HepG2 (cell line): Measurements from ENCODE around the gene FHIT. TPM values are rescaled to one million over a fixed set of nuclear protein-coding genes. Genes with fewer than 3 reads are reported as not detected.

Experiments used
- ATAC-seq: fragments of 200-7000 bp; cut with Tn5 transposase; 3 replicates; pipeline ENCODE4 v1.9.1; 2020; ENCODE audit warnings: mild to moderate bottlenecking, moderate library complexity
- BruUV-seq: library from RNA; stranded (reverse); fragments of 400-500 nt; replicated peaks from 2 replicates; lab custom pipeline; 2021; lab: Mats Ljungman, UMichigan
- CTCF ChIA-PET: fragments of 300-600 bp; formaldehyde crosslinking; extraction: SDS; loops from one replicate; lab custom pipeline; 2021; ENCODE audit warnings: low total read pairs, inconsistent platforms, low intra/inter-chr PET ratio; lab: Yijun Ruan, JAX
- POLR2A ChIA-PET: fragments of 350-600 bp; sonication (Branson Sonifier 250); formaldehyde crosslinking; loops from one replicate; lab custom pipeline; 2020; ENCODE audit warnings: antibody characterized with exemption, inconsistent platforms; lab: Yijun Ruan, JAX
- DNase-seq: peaks from one replicate; pipeline ENCODE4 v3.0.0-alpha.2; 2015; ENCODE audit warnings: low spot score
- FAIRE-seq: peaks from 3 replicates; lab custom pipeline; 2011; peaks lifted over from hg19 to GRCh38; lab: Jason Lieb, UNC
- H2AFZ ChIP-seq: one replicate; pipeline ENCODE4 v1.6.1; 2011; ENCODE audit warnings: low read length, inconsistent platforms
- H3K27ac ChIP-seq: fragments of 300-600 bp; 3 replicates; pipeline ENCODE4 v1.8.0; 2011; ENCODE audit warnings: mixed run types, mild to moderate bottlenecking, mixed read lengths, low read length, inconsistent platforms; ENCODE audit not compliant: insufficient read depth; ENCODE audit errors: extremely low read length
- H3K27me3 ChIP-seq, 2 experiments: fragments of 200-600 bp in 1 of 2; 2 replicates in 1 of 2; 3 replicates in 1 of 2; pipeline versions ENCODE4 v1.6.0 to v1.8.0; 2011; ENCODE audit warnings: low read length in 2 of 2, mild to moderate bottlenecking in 2 of 2, moderate library complexity in 2 of 2, inconsistent platforms in 1 of 2; ENCODE audit not compliant: insufficient read depth in 2 of 2, control insufficient read depth in 1 of 2
- H3K36me3 ChIP-seq, 2 experiments: fragments of 200-600 bp in 1 of 2; replicated peaks in 1 of 2; 2 replicates in 1 of 2; 3 replicates in 1 of 2; pipeline versions ENCODE4 v1.5.1 to v1.8.0; 2011; ENCODE audit warnings: low read length in 2 of 2, inconsistent platforms in 1 of 2; ENCODE audit not compliant: insufficient read depth in 2 of 2, control insufficient read depth in 1 of 2
- H3K4me1 ChIP-seq: 2 replicates; pipeline ENCODE4 v1.5.1; 2012; ENCODE audit warnings: low read length, inconsistent platforms; ENCODE audit not compliant: insufficient read depth
- H3K4me2 ChIP-seq: 2 replicates; pipeline ENCODE4 v1.6.0; 2011; ENCODE audit warnings: low read depth, low read length, inconsistent platforms
- H3K4me3 ChIP-seq, 3 experiments: fragments of 200-600 bp in 1 of 3; sonication (generic), shearing (Covaris generic) in 1 of 3; replicated peaks in 1 of 3; 2 replicates each; pipeline ENCODE4 v1.5.1; 2011 to 2016; ENCODE audit warnings: low read length in 3 of 3, inconsistent platforms in 2 of 3, low read depth in 2 of 3, mild to moderate bottlenecking in 2 of 3, control low read depth in 1 of 3, mixed read lengths in 1 of 3; ENCODE audit not compliant: insufficient read depth in 1 of 3
- H3K79me2 ChIP-seq: one replicate; pipeline ENCODE4 v1.6.1; 2011; ENCODE audit warnings: low read length, inconsistent platforms; ENCODE audit not compliant: insufficient read depth
- H3K9ac ChIP-seq: 2 replicates; pipeline ENCODE4 v1.6.0; 2011; ENCODE audit warnings: mild to moderate bottlenecking, low read depth, low read length, inconsistent platforms; ENCODE audit not compliant: insufficient read depth
- H3K9me3 ChIP-seq: 2 replicates; pipeline ENCODE4 v1.5.1; 2012; ENCODE audit warnings: mild to moderate bottlenecking, low read length
- H4K20me1 ChIP-seq: 2 replicates; pipeline ENCODE4 v1.6.0; 2011; ENCODE audit warnings: inconsistent platforms, mild to moderate bottlenecking, low read length, moderate library complexity; ENCODE audit not compliant: insufficient read depth
- ATF3 ChIP-seq: sonication (generic); formaldehyde crosslinking; IDR thresholded peaks from 2 replicates; pipeline ENCODE4 v1.4.0; 2020; ENCODE audit warnings: missing genetic modification reagents
- ATF7-NPFF ChIP-seq: sonication (generic); formaldehyde crosslinking; IDR thresholded peaks from 2 replicates; pipeline ENCODE4 v1.8.1; 2023; ENCODE audit warnings: mild to moderate bottlenecking, low read depth, missing genetic modification reagents, moderate library complexity
- ATRX ChIP-seq: sonication (generic); formaldehyde crosslinking; IDR thresholded peaks from 2 replicates; pipeline ENCODE4 v1.4.0; 2020; ENCODE audit warnings: missing genetic modification reagents, borderline replicate concordance
- CENPX ChIP-seq: sonication (generic); formaldehyde crosslinking; IDR thresholded peaks from 2 replicates; pipeline ENCODE4 v1.9.0; 2021; ENCODE audit warnings: mild to moderate bottlenecking, missing genetic modification reagents, moderate library complexity
- DPF2 ChIP-seq: sonication (generic); formaldehyde crosslinking; IDR thresholded peaks from 2 replicates; pipeline ENCODE4 v1.4.0; 2020; ENCODE audit warnings: mild to moderate bottlenecking, low read depth, missing genetic modification reagents, borderline replicate concordance
- ETV6 ChIP-seq: sonication (generic); formaldehyde crosslinking; conservative IDR thresholded peaks from 2 replicates; pipeline ENCODE4 v1.4.0; 2020; ENCODE audit warnings: missing genetic modification reagents
- FOXM1 ChIP-seq: sonication (generic); formaldehyde crosslinking; IDR thresholded peaks from 2 replicates; pipeline ENCODE4 v1.5.0; 2020; ENCODE audit warnings: missing genetic modification reagents
- FOXO1 ChIP-seq: sonication (generic); formaldehyde crosslinking; IDR thresholded peaks from 2 replicates; pipeline ENCODE4 v1.4.0; 2020; ENCODE audit warnings: missing genetic modification reagents
- HINFP ChIP-seq: sonication (generic); formaldehyde crosslinking; IDR thresholded peaks from 2 replicates; pipeline ENCODE4 v1.4.0; 2020; ENCODE audit warnings: low read depth, mild to moderate bottlenecking, missing genetic modification reagents
- NFATC3 ChIP-seq: sonication (generic); formaldehyde crosslinking; IDR thresholded peaks from 2 replicates; pipeline ENCODE4 v1.5.1; 2020; ENCODE audit warnings: mild to moderate bottlenecking, missing genetic modification reagents
- PCBP1 ChIP-seq: fragments of 200-400 bp; formaldehyde crosslinking; IDR thresholded peaks from 2 replicates; pipeline ENCODE4 v1.6.1; 2017; ENCODE audit warnings: mild to moderate bottlenecking, low read depth, low read length, borderline replicate concordance
- PCBP2 ChIP-seq: fragments of 200-400 bp; formaldehyde crosslinking; optimal IDR thresholded peaks from 2 replicates; pipeline ENCODE3; 2018; ENCODE audit warnings: low read length, low read depth; ENCODE audit not compliant: poor library complexity, severe bottlenecking
- RCOR2 ChIP-seq: IDR thresholded peaks from 2 replicates; pipeline ENCODE4 v1.6.1; 2016; ENCODE audit warnings: missing biosample characterization, missing genetic modification reagents
- RXRB ChIP-seq: IDR thresholded peaks from 2 replicates; pipeline ENCODE4 v1.6.1; 2016; ENCODE audit warnings: borderline replicate concordance, missing genetic modification reagents, missing compliant biosample characterization
- THAP9 ChIP-seq: sonication (generic); formaldehyde crosslinking; IDR thresholded peaks from 2 replicates; pipeline ENCODE4; 2020; ENCODE audit warnings: missing genetic modification reagents, mild to moderate bottlenecking, borderline replicate concordance
- ZFP90 ChIP-seq: sonication (generic); formaldehyde crosslinking; IDR thresholded peaks from 2 replicates; pipeline ENCODE4 v1.8.0; 2022; ENCODE audit warnings: missing genetic modification reagents, mild to moderate bottlenecking, inconsistent platforms, borderline replicate concordance
- ZNF263 ChIP-seq: sonication (generic); formaldehyde crosslinking; IDR thresholded peaks from 2 replicates; pipeline ENCODE4 v1.4.0; 2020; ENCODE audit warnings: missing genetic modification reagents
- ZNF572 ChIP-seq: sonication (generic); formaldehyde crosslinking; IDR thresholded peaks from 2 replicates; pipeline ENCODE4 v1.5.1; 2020; ENCODE audit warnings: mild to moderate bottlenecking, missing genetic modification reagents
- ZNF576 ChIP-seq: sonication (generic); formaldehyde crosslinking; IDR thresholded peaks from 2 replicates; pipeline ENCODE4 v1.4.0; 2020; ENCODE audit warnings: mild to moderate bottlenecking, missing genetic modification reagents
- WGBS: methylation state at CpG from one replicate; pipeline ENCODE4 v1.1.6; 2017; ENCODE audit warnings: low lambda C conversion rate; 5-methylcytosine and 5-hydroxymethylcytosine counted together
- in situ Hi-C: cut with HindIII; loops from 2 replicates; pipeline ENCODE4 v1.10.0; 2017; ENCODE audit warnings: low pct_unique_long_range_greater_than_20kb; ENCODE audit not compliant: extremely low pct_ligation_motif_present
- intact Hi-C: fragments of 100-400 bp; cut with micrococcal nuclease; formaldehyde crosslinking; loops from one replicate; pipeline ENCODE4 v1.10.0; 2022; ENCODE audit not compliant: unreplicated experiment
- polyA plus RNA-seq, 8 experiments: library from polyadenylated mRNA; depleted of rRNA in 3 of 8; stranded (reverse) in 7 of 8; unstranded in 1 of 8; fragments of >200 nt; fragmentation: Illumina TruSeq in 4 of 8; extraction: Trizol in 4 of 8; gene quantifications; 2 replicates each; pipeline versions ENCODE4 v1.2.1 to v1.2.3, GENCODE V29; 2011 to 2016; ENCODE audit warnings: low read depth in 4 of 8, missing spikeins in 1 of 8, mixed read lengths in 1 of 8; ENCODE audit not compliant: insufficient read depth in 1 of 8
- total RNA-seq, 5 experiments: library from RNA; depleted of rRNA; stranded (reverse); fragments of >200 nt; fragmentation: Illumina TruSeq; extraction: Trizol; gene quantifications; 2 replicates each; pipeline ENCODE4 v1.2.3, GENCODE V29; 2016; ENCODE audit warnings: low read depth in 1 of 5

FHIT gene
- total and polyA plus RNA-seq, 2 of the 13 experiments (the other 11 are each of a cell fraction or from before 2014, with no cell fraction given): 4.0 to 4.6 TPM

GRCh38 chr3:60081381-60082095 lies 1169.7 kb downstream of the FHIT start:
- Histone ChIP-seq H3K36me3 (no peaks in the 10 kb centered on the region), H4K20me1 (no peaks in the 10 kb centered on the region), H3K4me1 (no peaks in the 10 kb centered on the region), H3K27ac (no peak overlapping the region), H3K9ac (no peak overlapping the region), H3K4me3 (no peak overlapping the region), H3K27me3 (no peaks in the 10 kb centered on the region), H2AFZ (no peak overlapping the region), H3K9me3 (no peaks in the 10 kb centered on the region; the same call in 1 of the 2 replicates), H3K79me2 (no peaks in the 10 kb centered on the region), H3K4me2 (no peak overlapping the region)
- POLR2A ChIA-PET: no interaction called here
- TF ChIP-seq HINFP (CRISPR knock-in tag) (no peak), FOXO1 (CRISPR knock-in tag) (no peak), ATF7-NPFF (CRISPR knock-in tag) (no peak), ZFP90 (CRISPR knock-in tag) (no peak), THAP9 (CRISPR knock-in tag) (no peak), ZNF572 (CRISPR knock-in tag) (no peak), PCBP1 (no peak), DPF2 (CRISPR knock-in tag) (no peak), PCBP2 (no peak), ETV6 (CRISPR knock-in tag) (no peak), ZNF576 (CRISPR knock-in tag) (no peak), FOXM1 (CRISPR knock-in tag) (no peak), RXRB (CRISPR knock-in tag) (no peak), ATRX (no peak), ZNF263 (CRISPR knock-in tag) (no peak), NFATC3 (no peak), RCOR2 (CRISPR knock-in tag) (no peak), CENPX (CRISPR knock-in tag) (no peak), ATF3 (CRISPR knock-in tag) (no peak)
- no TSS peak for BruUV-seq
- no peak for DNase-seq
- no peak for FAIRE-seq
- in situ Hi-C loops (no loop called here), intact Hi-C loops (no loop called here)
- CTCF ChIA-PET: no interaction called here
- WGBS: 42% methylated on average over 5 of the region's 5 CpGs
- no peak for ATAC-seq
